Fibroblast of lung (primary cell): Measurements from ENCODE around the gene TLE1. TPM values are rescaled to one million over a fixed set of nuclear protein-coding genes. Genes with fewer than 3 reads are reported as not detected.
"Not testable (repeated sequence)": the region's sequence is repeated elsewhere in the genome, so short reads cannot be mapped to it uniquely, and the experiment has no call there.

Experiments
- DNase-seq, 2 donors: peaks; one replicate each; pipeline versions ENCODE4 v3.0.0 to v3.0.0-alpha.2; 2010; ENCODE audit warnings: low read depth in 2 of 2
- H2AFZ ChIP-seq: 2 replicates; pipeline ENCODE4 v1.5.1; 2012; ENCODE audit warnings: low read length, control low read depth, inconsistent platforms
- H3K27ac ChIP-seq: 2 replicates; pipeline ENCODE4 v1.5.1; 2011; ENCODE audit warnings: low read length, control low read depth; ENCODE audit not compliant: insufficient read depth
- H3K27me3 ChIP-seq: 2 replicates; pipeline ENCODE4 v1.5.1; 2011; ENCODE audit warnings: mild to moderate bottlenecking, low read length; ENCODE audit not compliant: control insufficient read depth, insufficient read depth
- H3K36me3 ChIP-seq: 2 replicates; pipeline ENCODE4 v1.5.1; 2011; ENCODE audit warnings: low read length; ENCODE audit not compliant: control insufficient read depth, insufficient read depth
- H3K4me1 ChIP-seq: 2 replicates; pipeline ENCODE4 v1.5.1; 2011; ENCODE audit warnings: low read length; ENCODE audit not compliant: control insufficient read depth, insufficient read depth; ENCODE audit errors: extremely low read depth
- H3K4me2 ChIP-seq: 2 replicates; pipeline ENCODE4 v1.5.1; 2011; ENCODE audit warnings: low read length, control low read depth; ENCODE audit not compliant: insufficient read depth; ENCODE audit errors: extremely low read depth
- H3K4me3 ChIP-seq, 4 experiments: fragments of 200-600 bp in 1 of 4; sonication (generic) in 1 of 4; replicated peaks in 1 of 4; 2 replicates each; pipeline ENCODE4 v1.5.1; 2011 to 2016; ENCODE audit warnings: low read length in 4 of 4, low read depth in 3 of 4, mild to moderate bottlenecking in 3 of 4, control low read depth in 2 of 4, inconsistent platforms in 1 of 4, mixed read lengths in 1 of 4; ENCODE audit not compliant: insufficient read depth in 1 of 4; ENCODE audit errors: control extremely low read depth in 1 of 4
- H3K79me2 ChIP-seq: 2 replicates; pipeline ENCODE4 v1.5.1; 2012; ENCODE audit warnings: mild to moderate bottlenecking, low read length, inconsistent platforms; ENCODE audit not compliant: control insufficient read depth, insufficient read depth
- H3K9ac ChIP-seq: 2 replicates; pipeline ENCODE4 v1.5.1; 2011; ENCODE audit warnings: mild to moderate bottlenecking, low read length, control low read depth; ENCODE audit not compliant: insufficient read depth
- H3K9me3 ChIP-seq: 2 replicates; pipeline ENCODE4 v1.5.1; 2012; ENCODE audit warnings: low read depth, low read length; ENCODE audit not compliant: control insufficient read depth, insufficient read depth
- H4K20me1 ChIP-seq: 2 replicates; pipeline ENCODE4 v1.5.1; 2011; ENCODE audit warnings: low read length; ENCODE audit not compliant: control insufficient read depth, insufficient read depth; ENCODE audit errors: extremely low read depth
- CTCF ChIP-seq, 2 donors: IDR thresholded peaks in 1 of 2; conservative IDR thresholded peaks in 1 of 2; 1 replicate in 1 of 2; 2 replicates in 1 of 2; pipeline ENCODE4 v1.5.1; 2011 to 2012; ENCODE audit warnings: low read length in 2 of 2, control low read depth in 1 of 2, inconsistent platforms in 1 of 2, low read depth in 1 of 2, mild to moderate bottlenecking in 1 of 2
- EZH2 ChIP-seq: IDR thresholded peaks from 2 replicates; pipeline ENCODE4 v1.5.1; 2012; ENCODE audit warnings: low read length, control low read depth, mild to moderate bottlenecking; ENCODE audit errors: missing control alignments
- polyA plus RNA-seq, 2 donors: library from polyadenylated mRNA; depleted of rRNA in 1 of 2; stranded (reverse) in 1 of 2; unstranded in 1 of 2; fragments of >200 nt; gene quantifications; 2 replicates each; pipeline ENCODE4 v1.2.1, GENCODE V29; 2011 to 2012; ENCODE audit warnings: missing spikeins in 1 of 2
- total RNA-seq: library from RNA; depleted of rRNA; stranded (reverse); fragments of >200 nt; gene quantifications from 2 replicates; pipeline ENCODE4 v1.2.1, GENCODE V29; 2014

Gene TLE1
- total and polyA plus RNA-seq, 2 donors (not counting 1 experiment from before 2014, with no cell fraction given) = 29.3 to 29.7 TPM

- H4K20me1 ChIP-seq = no peaks in the 10 kb centered on the region
- H3K27me3 ChIP-seq = no peaks in the 10 kb centered on the region
- H3K79me2 ChIP-seq = no peaks in the 10 kb centered on the region
- H2AFZ ChIP-seq = no peak overlapping the region
- TF ChIP-seq CTCF (conservative IDR thresholded peaks at IDR 0.05 in 1 of 2, IDR thresholded peaks at IDR 0.05 in 1 of 2; ENCODE audit: low read depth in 1 of 2, low read length in 2 of 2) (no peak), EZH2 (no peak)
- H3K9me3 ChIP-seq = no peaks in the 10 kb centered on the region
- H3K27ac ChIP-seq = no peak overlapping the region
- no peak overlapping the region for H3K9ac ChIP-seq
- H3K4me3 ChIP-seq = no peak overlapping the region
- H3K36me3 ChIP-seq = no peaks in the 10 kb centered on the region
- no peak for DNase-seq
- no peak overlapping the region for H3K4me2 ChIP-seq
- H3K4me1 ChIP-seq = peaks cover 3% of the 10 kb centered on the region
Observed at GRCh38 chr9:81648891-81649290, 40.5 kb downstream of the TLE1 start.

- no peak for DNase-seq
- Histone ChIP-seq H3K4me2 (no peak overlapping the region), H3K9me3 (no peaks in the 10 kb centered on the region), H4K20me1 (no peaks in the 10 kb centered on the region), H2AFZ (no peak overlapping the region), H3K4me1 (no peaks in the 10 kb centered on the region), H3K36me3 (no peaks in the 10 kb centered on the region), H3K27me3 (no peaks in the 10 kb centered on the region), H3K79me2 (no peaks in the 10 kb centered on the region), H3K4me3 (no peak overlapping the region), H3K27ac (no peak overlapping the region), H3K9ac (no peak overlapping the region)
- TF ChIP-seq EZH2 (no peak), CTCF (conservative IDR thresholded peaks at IDR 0.05 in 1 of 2, IDR thresholded peaks at IDR 0.05 in 1 of 2; ENCODE audit: low read depth in 1 of 2, low read length in 2 of 2) (no peak)
Observed at GRCh38 chr9:81646337-81646736, 43.0 kb downstream of the TLE1 start.

GRCh38 chr9:81644513-81644912 is 44.8 kb downstream of the TLE1 start:
- H3K9ac ChIP-seq, H3K9me3 ChIP-seq, H3K27me3 ChIP-seq, H4K20me1 ChIP-seq, H3K4me2 ChIP-seq, H3K4me1 ChIP-seq, H3K27ac ChIP-seq, H3K79me2 ChIP-seq, DNase-seq, H3K4me3 ChIP-seq, H3K36me3 ChIP-seq, H2AFZ ChIP-seq: not testable (repeated sequence)
